Measurements from ENCODE around the gene RBKS. TPM values are rescaled to one million over a fixed set of nuclear protein-coding genes. Genes with fewer than 3 reads are reported as not detected.

The RBKS gene
- total RNA-seq, 2 experiments from 2014 or later: 2.6 to 3.0 TPM

- intact Hi-C loops (cut with DNase I, micrococcal nuclease): no loop called here
- H3K4me1 Mint-ChIP-seq (ENCODE audit: low read depth): no peaks in the 10 kb centered on the region
- Histone ChIP-seq H3K36me3 (ENCODE audit: insufficient read depth, low read length) (no peaks in the 10 kb centered on the region), H3K27ac (ENCODE audit: low read depth in 1 of 2, low read length in 2 of 2) (no peak overlapping the region), H3K4me3 (ENCODE audit: low read length) (no peak overlapping the region), H3K9me3 (ENCODE audit: control insufficient read depth in 1 of 2, insufficient read depth in 1 of 2, low read length in 2 of 2) (no peaks in the 10 kb centered on the region), H3K27me3 (ENCODE audit: control insufficient read depth in 1 of 2, insufficient read depth in 2 of 2, low read length in 2 of 2) (no peaks in the 10 kb centered on the region), H3K4me1 (ENCODE audit: insufficient read depth, low read length) (no peaks in the 10 kb centered on the region)
- TF ChIP-seq, protein P1, sequence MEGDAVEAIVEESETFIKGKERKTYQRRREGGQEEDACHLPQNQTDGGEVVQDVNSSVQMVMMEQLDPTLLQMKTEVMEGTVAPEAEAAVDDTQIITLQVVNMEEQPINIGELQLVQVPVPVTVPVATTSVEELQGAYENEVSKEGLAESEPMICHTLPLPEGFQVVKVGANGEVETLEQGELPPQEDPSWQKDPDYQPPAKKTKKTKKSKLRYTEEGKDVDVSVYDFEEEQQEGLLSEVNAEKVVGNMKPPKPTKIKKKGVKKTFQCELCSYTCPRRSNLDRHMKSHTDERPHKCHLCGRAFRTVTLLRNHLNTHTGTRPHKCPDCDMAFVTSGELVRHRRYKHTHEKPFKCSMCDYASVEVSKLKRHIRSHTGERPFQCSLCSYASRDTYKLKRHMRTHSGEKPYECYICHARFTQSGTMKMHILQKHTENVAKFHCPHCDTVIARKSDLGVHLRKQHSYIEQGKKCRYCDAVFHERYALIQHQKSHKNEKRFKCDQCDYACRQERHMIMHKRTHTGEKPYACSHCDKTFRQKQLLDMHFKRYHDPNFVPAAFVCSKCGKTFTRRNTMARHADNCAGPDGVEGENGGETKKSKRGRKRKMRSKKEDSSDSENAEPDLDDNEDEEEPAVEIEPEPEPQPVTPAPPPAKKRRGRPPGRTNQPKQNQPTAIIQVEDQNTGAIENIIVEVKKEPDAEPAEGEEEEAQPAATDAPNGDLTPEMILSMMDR (IDR thresholded peaks at IDR 0.05): no peak
- no peaks in the 10 kb centered on the region for H3K36me3 Mint-ChIP-seq (ENCODE audit: low read depth)
- H3K4me3 Mint-ChIP-seq: no peak overlapping the region
- no peak overlapping the region for H3K27ac Mint-ChIP-seq
- CTCF ChIA-PET: no interaction called here
- DNase-seq (no peak), ATAC-seq (ENCODE audit: poor library complexity) (no peak)
- H3K27me3 Mint-ChIP-seq: no peaks in the 10 kb centered on the region
- H3K9me3 Mint-ChIP-seq: no peaks in the 10 kb centered on the region
- POLR2A ChIA-PET: no interaction called here
Measured at GRCh38 chr2:27847333-27847732, 42.9 kb downstream of the RBKS start.

DNA sequence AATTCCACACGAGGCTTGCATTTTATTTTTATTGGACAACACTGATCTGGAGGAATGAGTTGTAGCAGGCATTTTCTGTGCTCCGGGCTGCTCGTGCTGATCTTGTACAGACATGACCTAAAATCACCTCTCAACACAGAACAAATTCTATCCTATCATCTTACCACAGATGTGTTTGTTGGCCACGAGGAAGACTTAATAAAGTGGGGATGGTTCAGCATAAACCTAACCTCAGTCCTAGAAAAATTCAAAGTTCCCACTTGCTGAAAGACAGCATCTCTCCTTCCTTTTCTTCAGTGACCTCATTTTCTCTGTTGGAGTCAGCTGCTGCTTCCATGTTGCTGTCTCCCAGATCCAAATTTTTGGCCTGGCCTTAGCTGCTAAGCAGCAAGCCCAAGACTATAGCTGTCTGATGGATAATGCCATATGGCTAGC, 45.3 kb downstream of the RBKS start:
- ATAC-seq (ENCODE audit: poor library complexity) (no peak), DNase-seq (no peak)
- no peaks in the 10 kb centered on the region for H3K36me3 ChIP-seq (ENCODE audit: insufficient read depth, low read length)
- TF ChIP-seq, protein P1 (IDR thresholded peaks at IDR 0.05): no peak
- H3K27me3 Mint-ChIP-seq: no peaks in the 10 kb centered on the region
- H3K9me3 ChIP-seq (ENCODE audit: control insufficient read depth in 1 of 2, insufficient read depth in 1 of 2, low read length in 2 of 2): no peaks in the 10 kb centered on the region
- no peak overlapping the region for H3K4me3 ChIP-seq (ENCODE audit: low read length)
- H3K27ac Mint-ChIP-seq: no peak overlapping the region
- no peak overlapping the region for H3K4me3 Mint-ChIP-seq
- H3K27ac ChIP-seq (ENCODE audit: low read depth in 1 of 2, low read length in 2 of 2): no peak overlapping the region
- CTCF ChIA-PET: no interaction called here
- intact Hi-C loops (cut with DNase I, micrococcal nuclease): no loop called here
- H3K36me3 Mint-ChIP-seq (ENCODE audit: low read depth): no peaks in the 10 kb centered on the region
- H3K9me3 Mint-ChIP-seq: no peaks in the 10 kb centered on the region
- no peaks in the 10 kb centered on the region for H3K27me3 ChIP-seq (ENCODE audit: control insufficient read depth in 1 of 2, insufficient read depth in 2 of 2, low read length in 2 of 2)
- no peaks in the 10 kb centered on the region for H3K4me1 ChIP-seq (ENCODE audit: insufficient read depth, low read length)
- POLR2A ChIA-PET: no interaction called here
- no peaks in the 10 kb centered on the region for H3K4me1 Mint-ChIP-seq (ENCODE audit: low read depth)

- no peaks in the 10 kb centered on the region for H3K36me3 ChIP-seq (ENCODE audit: insufficient read depth, low read length)
- no peak overlapping the region for H3K27ac ChIP-seq (ENCODE audit: low read depth in 1 of 2, low read length in 2 of 2)
- H3K4me3 ChIP-seq (ENCODE audit: low read length): no peak overlapping the region
- Mint-ChIP-seq H3K27me3 (no peaks in the 10 kb centered on the region), H3K36me3 (ENCODE audit: low read depth) (no peaks in the 10 kb centered on the region), H3K9me3 (no peaks in the 10 kb centered on the region), H3K4me1 (ENCODE audit: low read depth) (no peaks in the 10 kb centered on the region), H3K4me3 (no peak overlapping the region), H3K27ac (no peak overlapping the region)
- H3K4me1 ChIP-seq (ENCODE audit: insufficient read depth, low read length): no peaks in the 10 kb centered on the region
- POLR2A ChIA-PET: no interaction called here
- no peaks in the 10 kb centered on the region for H3K27me3 ChIP-seq (ENCODE audit: control insufficient read depth in 1 of 2, insufficient read depth in 2 of 2, low read length in 2 of 2)
- DNase-seq (no peak), ATAC-seq (ENCODE audit: poor library complexity) (no peak)
- CTCF ChIA-PET: interaction anchor here (0.7 kb wide), 1 partner anchor 11 kb away, joined by 3 read pairs; no protein-coding TSS in a partner anchor
- TF ChIP-seq, protein P1 (IDR thresholded peaks at IDR 0.05): no peak
- intact Hi-C loops (cut with DNase I, micrococcal nuclease): no loop called here
- no peaks in the 10 kb centered on the region for H3K9me3 ChIP-seq (ENCODE audit: control insufficient read depth in 1 of 2, insufficient read depth in 1 of 2, low read length in 2 of 2)
Measured at GRCh38 chr2:27843992-27844391, 46.2 kb downstream of the RBKS start.

Measured in CD4-positive, alpha-beta T cell (primary cell).